ENCODE results near the gene TCF4.

TCF4 gene

GRCh38 chr18:55219823-55220222, 368.2 kb downstream of the TCF4 start:
- TF ChIP-seq POLR2A (IDR thresholded peaks at IDR 0.05; ENCODE audit: low read depth, low read length), result no peak
- DNase-seq (ENCODE audit: insufficient read length, low spot score) (no peak), FAIRE-seq (no peak)

- DNase-seq (ENCODE audit: insufficient read length, low spot score), result no peak
- no peak for FAIRE-seq
- TF ChIP-seq POLR2A (IDR thresholded peaks at IDR 0.05; ENCODE audit: low read depth, low read length), result no peak
Measured at GRCh38 chr18:55219059-55219458, 368.9 kb downstream of the TCF4 start.

DNA sequence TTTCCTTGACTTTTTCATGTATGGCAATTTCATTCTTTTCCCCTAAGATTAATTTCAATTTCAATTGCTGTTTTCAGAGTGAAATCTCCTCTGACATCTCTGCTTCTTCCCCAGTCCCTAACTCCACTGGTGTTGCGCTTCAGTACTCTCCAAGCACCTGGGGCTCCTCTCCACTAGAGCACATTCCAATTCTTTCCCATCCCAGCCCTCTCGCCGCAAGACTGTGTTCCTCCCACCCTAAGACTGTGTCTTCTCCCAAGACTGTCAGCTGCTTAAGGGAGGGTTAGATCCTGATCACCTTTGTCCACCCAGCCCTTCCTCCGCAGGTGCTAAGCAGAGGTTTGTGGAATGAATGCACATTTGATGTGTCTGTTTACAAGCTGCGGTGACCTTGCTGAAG, 373.0 kb downstream of the TCF4 start:
- FAIRE-seq, result no peak
- TF ChIP-seq POLR2A (IDR thresholded peaks at IDR 0.05; ENCODE audit: low read depth, low read length), result no peak
- DNase-seq (ENCODE audit: insufficient read length, low spot score), result no peak

GRCh38 chr18:55214534-55214933, 373.5 kb downstream of the TCF4 start:
- DNase-seq (ENCODE audit: insufficient read length, low spot score) (no peak), FAIRE-seq (no peak)
- TF ChIP-seq POLR2A (IDR thresholded peaks at IDR 0.05; ENCODE audit: low read depth, low read length), result no peak

- no peak for FAIRE-seq
- no peak for DNase-seq (ENCODE audit: insufficient read length, low spot score)
- TF ChIP-seq POLR2A (IDR thresholded peaks at IDR 0.05; ENCODE audit: low read depth, low read length), result no peak
Measured at GRCh38 chr18:55213586-55213985, 374.4 kb downstream of the TCF4 start.

GRCh38 chr18:55206927-55207326, 381.1 kb downstream of the TCF4 start:
- no peak for TF ChIP-seq POLR2A (IDR thresholded peaks at IDR 0.05; ENCODE audit: low read depth, low read length)
- FAIRE-seq (no peak), DNase-seq (ENCODE audit: insufficient read length, low spot score) (no peak)

- FAIRE-seq (no peak), DNase-seq (ENCODE audit: insufficient read length, low spot score) (no peak)
- no peak for TF ChIP-seq POLR2A (IDR thresholded peaks at IDR 0.05; ENCODE audit: low read depth, low read length)
Measured at GRCh38 chr18:55202232-55202917, 385.6 kb downstream of the TCF4 start.

GRCh38 chr18:55199291-55199963, 388.6 kb downstream of the TCF4 start:
- FAIRE-seq, result no peak
- TF ChIP-seq POLR2A (IDR thresholded peaks at IDR 0.05; ENCODE audit: low read depth, low read length), result no peak

DNA sequence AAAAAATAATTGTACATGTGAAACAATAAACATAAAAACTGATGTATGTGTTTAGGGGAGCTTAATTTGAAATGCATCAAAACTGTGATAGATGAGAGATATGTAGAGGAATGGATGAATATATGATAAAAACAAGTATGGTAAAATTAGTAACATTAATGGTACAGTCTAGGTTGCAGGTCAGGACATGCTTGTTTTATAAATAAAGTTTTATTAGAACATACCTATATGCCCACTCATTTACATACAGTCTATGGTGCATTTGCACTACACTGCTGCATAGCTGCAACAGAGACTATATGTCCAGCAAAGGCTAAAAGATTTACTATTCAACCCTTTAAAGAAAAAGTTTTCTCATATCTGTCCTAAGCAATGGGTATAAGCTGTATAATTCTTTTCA, 392.1 kb downstream of the TCF4 start:
- no peak for FAIRE-seq

More at GRCh38 chr18:55199291-55199963, 388.6 kb downstream of the TCF4 start:
- no peak for DNase-seq (ENCODE audit: insufficient read length, low spot score)

DNA sequence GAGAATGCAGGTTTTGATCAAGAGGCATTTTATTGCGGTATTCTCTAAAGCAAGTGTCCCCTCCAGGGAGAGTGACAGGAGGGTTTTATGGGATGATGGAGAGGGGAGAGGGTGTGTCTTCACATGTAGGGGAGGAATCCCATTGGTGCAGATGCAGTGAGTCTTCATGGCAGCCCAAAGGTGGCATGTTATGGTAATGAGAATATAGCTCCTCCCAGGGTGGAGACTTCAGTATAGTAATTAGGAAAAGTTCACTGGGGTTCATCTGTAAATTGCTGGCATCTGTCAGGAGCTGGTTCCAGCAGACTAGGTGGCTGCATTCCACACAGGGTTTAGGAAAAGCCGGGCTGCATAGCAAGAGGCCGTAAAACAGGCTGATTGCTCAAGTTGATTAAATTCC, 398.0 kb downstream of the TCF4 start:
- DNase-seq (ENCODE audit: insufficient read length, low spot score), result no peak
- no peak for FAIRE-seq

More for the DNA sequence above, 392.1 kb downstream of the TCF4 start:
- TF ChIP-seq POLR2A (IDR thresholded peaks at IDR 0.05; ENCODE audit: low read depth, low read length), result no peak
- DNase-seq (ENCODE audit: insufficient read length, low spot score), result no peak

GRCh38 chr18:55186588-55186987, 401.4 kb downstream of the TCF4 start:
- no peak for FAIRE-seq

More for the DNA sequence above, 398.0 kb downstream of the TCF4 start:
- no peak for TF ChIP-seq POLR2A (IDR thresholded peaks at IDR 0.05; ENCODE audit: low read depth, low read length)

GRCh38 chr18:55185391-55185790, 402.6 kb downstream of the TCF4 start:
- no peak for DNase-seq (ENCODE audit: insufficient read length, low spot score)
- TF ChIP-seq POLR2A (IDR thresholded peaks at IDR 0.05; ENCODE audit: low read depth, low read length), result no peak
- no peak for FAIRE-seq

More at GRCh38 chr18:55186588-55186987, 401.4 kb downstream of the TCF4 start:
- no peak for DNase-seq (ENCODE audit: insufficient read length, low spot score)
- no peak for TF ChIP-seq POLR2A (IDR thresholded peaks at IDR 0.05; ENCODE audit: low read depth, low read length)

GRCh38 chr18:55179835-55180234, 408.2 kb downstream of the TCF4 start:
- DNase-seq (ENCODE audit: insufficient read length, low spot score) (no peak), FAIRE-seq (no peak)
- TF ChIP-seq POLR2A (IDR thresholded peaks at IDR 0.05; ENCODE audit: low read depth, low read length), result no peak

GRCh38 chr18:55179425-55179824, 408.6 kb downstream of the TCF4 start:
- DNase-seq (ENCODE audit: insufficient read length, low spot score) (no peak), FAIRE-seq (no peak)
- TF ChIP-seq POLR2A (IDR thresholded peaks at IDR 0.05; ENCODE audit: low read depth, low read length), result no peak

DNA sequence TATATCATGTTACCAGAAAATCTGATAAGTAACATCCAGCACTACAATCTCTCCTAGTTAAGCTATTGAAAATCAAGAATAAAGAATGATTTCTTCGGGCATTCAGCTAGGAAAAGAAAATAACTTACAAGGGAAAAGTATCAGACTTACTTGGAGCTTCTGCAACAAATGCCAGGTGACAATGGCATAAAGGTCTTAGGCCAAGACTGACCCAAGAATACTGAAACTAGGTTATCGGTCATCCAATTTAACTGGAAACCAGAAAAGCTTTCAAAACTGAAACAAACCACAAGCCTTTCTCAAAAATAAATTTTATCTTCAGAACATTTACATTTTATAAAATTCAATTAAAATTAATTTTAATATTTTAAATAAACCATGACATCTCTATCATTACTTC, 414.7 kb downstream of the TCF4 start:
- FAIRE-seq, result no peak
- TF ChIP-seq POLR2A (IDR thresholded peaks at IDR 0.05; ENCODE audit: low read depth, low read length), result no peak
- no peak for DNase-seq (ENCODE audit: insufficient read length, low spot score)

All from H54 (cell line).